HG03039 (cell line): Measurements from ENCODE around the gene MAOA.
A peak's percentile ranks its signal among the peaks of the same experiment; 100 is the strongest.
"Not testable (repeated sequence)": the region's sequence is repeated elsewhere in the genome, so short reads cannot be mapped to it uniquely, and the experiment has no call there.

Experiments
- ATAC-seq: cut with Tn5 transposase; IDR thresholded peaks from one replicate; pipeline ENCODE4 v1.9.1; 2021; ENCODE audit warnings: mild to moderate bottlenecking, moderate library complexity; ENCODE audit not compliant: unreplicated experiment

The MAOA gene

DNA sequence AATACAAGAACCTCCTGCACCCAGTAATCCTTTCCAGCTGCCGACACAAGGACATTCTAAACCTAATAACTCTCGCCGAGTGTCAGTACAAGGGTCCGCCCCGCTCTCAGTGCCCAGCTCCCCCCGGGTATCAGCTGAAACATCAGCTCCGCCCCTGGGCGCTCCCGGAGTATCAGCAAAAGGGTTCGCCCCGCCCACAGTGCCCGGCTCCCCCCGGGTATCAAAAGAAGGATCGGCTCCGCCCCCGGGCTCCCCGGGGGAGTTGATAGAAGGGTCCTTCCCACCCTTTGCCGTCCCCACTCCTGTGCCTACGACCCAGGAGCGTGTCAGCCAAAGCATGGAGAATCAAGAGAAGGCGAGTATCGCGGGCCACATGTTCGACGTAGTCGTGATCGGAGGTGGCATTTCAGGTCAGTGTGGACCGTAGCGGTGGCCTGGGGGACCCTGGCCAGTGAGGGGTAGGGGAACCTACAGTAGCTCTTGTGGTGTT lies at the start of gene MAOA:
Gene MAOA, plus strand, starts transcription at position 295 of the 490 bp plus-strand sequence. Its CDS starts 43 bp downstream, at position 338.
- ATAC-seq = no peak

DNA sequence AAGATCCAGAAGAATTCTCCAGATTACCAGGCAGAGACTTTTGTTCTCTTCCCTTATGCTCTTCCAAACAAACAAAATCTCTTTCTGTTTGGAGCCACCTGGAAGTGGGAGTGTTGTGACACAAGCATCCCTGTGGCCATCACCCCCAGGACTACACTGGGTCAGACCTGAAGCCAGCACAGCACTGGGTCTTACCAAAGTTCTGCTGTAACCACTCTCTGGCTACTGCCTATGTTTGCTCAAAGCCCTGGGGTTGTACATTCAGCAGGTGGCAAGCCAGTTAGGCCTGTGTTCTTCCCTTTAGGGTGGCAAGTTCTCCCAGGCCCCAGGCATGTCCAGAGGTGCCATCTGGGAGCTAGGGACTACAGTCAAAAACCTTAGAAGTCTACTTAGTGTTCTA lies 43.7 kb upstream of the MAOA start:
- ATAC-seq = no peak

DNA sequence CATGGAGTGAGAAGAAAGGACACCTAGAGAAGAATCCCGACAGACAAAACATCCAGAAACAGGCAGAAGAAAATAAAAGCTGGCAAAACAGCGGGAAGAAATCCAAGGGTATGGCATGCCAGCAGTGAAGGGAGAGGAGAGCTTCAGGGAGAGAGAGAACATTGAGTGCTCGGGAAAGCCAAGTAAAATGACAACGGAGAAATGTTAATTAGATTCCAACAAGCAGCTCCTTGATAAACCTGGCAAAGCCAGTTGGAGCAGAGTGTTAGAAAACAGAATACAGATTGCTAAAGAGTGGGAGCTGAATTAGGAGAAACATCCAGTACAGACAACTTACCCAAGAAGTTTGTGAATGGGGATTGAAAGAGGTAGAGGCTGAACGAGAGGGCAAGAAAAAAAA lies 40.4 kb upstream of the MAOA start:
- ATAC-seq = no peak

DNA sequence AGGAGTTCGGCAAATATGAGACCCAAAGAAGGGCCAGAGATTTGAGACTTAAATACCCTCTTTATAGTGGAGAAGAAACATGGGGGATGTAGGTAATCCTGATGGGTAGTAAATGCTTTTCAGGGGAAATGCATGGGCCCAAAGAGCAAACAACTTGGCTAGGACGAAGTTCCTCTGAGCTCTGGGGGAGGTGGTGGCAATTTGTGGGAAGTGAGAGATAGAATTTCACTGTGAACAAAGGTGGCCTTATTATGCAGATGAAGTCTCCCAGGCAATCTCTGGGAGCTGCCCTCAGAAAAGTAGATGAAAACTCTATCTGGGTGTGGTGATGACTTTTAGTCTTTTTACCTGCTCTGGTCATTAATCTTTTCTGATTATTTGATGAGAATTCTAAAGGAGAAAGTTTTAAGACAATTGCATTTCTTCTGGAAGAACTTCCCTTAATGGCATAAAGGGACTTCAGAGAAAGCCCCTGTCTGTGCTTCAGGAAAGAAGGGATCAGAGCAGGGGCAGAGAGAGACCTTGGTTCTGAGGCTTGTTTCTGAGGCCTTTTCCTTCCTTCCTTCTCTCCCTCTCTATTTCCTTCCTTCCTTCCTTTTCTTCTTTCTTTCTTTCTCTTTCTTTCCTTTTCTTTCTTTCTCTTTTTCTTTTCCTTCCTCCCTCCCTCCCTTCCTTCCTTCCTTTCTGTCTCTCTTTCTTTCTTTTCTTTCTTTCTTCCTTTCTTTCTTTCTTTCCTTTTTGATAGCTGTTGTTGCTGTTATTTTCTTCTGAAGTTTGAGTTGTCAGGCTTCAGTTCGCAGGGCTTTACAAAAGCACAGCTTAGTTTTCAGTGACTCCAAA lies 37.5 kb upstream of the MAOA start:
- ATAC-seq = no peak

DNA sequence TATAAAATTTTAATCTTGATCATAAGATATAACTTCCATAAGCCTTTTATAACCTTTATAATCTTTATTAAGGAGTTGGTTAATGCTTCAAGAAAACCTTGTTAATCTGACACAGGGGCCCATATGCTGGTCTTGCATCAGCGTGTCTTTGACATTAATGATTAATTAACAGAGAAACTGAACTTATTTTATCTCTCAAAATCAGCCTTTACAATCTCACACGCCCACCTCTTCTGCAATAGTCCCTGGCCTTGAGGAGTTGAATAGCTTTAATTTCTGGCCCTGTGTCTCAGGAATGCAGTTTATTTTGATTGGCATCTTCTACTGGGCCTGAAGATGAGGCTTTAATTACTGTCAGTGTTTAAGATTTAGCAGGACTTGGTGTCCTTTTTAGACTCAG lies 36.2 kb upstream of the MAOA start:
- ATAC-seq = not testable (repeated sequence)

DNA sequence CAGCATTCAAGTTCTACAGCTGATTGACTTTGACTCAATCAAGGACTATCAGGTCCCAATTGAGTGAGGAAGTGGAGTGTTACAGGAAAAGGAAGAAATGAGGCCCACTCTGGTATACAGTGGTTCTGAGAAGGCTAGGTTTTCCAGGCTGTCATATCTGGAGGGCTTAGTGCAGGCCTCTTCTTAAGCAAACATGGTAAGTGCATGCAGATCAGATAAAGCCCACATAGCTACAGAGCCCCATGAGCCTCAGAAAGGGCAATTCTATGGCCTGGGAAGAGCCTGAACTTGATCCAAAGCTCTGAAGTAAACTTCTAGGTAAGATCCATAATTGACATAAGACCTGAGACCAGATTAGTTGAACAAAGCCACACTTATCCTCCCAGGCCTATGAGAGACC lies 29.0 kb upstream of the MAOA start:
- ATAC-seq = no peak

DNA sequence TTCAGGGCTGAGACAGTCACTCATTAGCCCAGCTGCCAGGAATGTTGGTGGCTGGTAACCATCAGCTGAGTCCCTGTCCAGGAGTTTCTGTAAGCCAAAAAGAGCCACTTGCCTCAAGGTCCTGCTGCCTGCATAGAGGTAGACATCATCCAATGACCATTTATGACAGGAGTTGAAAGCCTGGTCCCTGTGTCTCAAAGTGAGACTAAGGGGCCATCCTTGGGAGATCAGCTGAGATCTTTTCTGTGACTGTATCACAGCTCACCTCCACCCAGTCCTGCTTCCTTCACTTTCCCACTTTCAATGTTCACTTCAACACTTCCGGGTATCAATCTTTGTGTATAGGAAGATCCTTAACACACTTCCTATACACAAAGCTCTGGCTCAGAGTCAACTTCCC lies 28.4 kb upstream of the MAOA start:
- ATAC-seq = no peak

DNA sequence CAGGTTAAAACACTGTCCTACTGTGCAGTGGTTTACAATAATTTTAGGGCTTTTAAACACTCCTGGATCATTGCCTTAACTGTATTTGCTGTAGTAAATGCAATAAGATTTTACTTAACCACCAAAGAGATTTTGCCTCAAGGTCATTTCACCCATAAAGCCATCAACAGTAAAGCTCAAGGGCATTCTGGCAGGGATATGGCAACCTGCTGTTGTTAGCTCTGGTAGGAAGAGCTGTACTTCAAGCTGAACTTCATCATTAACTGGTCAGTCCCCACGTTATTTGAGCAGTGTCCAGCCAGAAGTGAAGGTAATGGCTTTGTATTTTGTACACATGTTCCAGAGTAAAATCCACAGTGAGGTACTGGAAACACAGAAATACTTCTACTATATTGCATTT lies 26.9 kb upstream of the MAOA start:
- no peak for ATAC-seq

DNA sequence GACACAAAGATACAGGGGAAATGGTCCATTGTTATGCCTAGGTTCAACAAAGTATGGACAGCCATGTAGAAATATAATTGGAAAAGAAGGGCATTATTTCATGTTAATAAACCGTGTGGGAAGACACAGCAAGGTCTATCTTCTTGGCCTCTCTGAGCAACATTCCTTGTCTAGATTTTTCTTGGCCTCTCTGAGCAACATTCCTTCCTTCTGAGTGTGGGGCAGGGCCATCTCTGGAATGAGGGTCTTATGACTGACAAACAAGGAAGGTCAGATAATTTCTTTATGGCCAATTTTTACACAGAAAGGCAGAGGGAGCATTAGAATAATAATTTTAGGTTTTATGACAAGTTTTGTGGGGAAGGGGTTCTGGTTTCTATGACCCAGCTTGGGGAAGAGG lies 24.3 kb upstream of the MAOA start:
- no peak for ATAC-seq

DNA sequence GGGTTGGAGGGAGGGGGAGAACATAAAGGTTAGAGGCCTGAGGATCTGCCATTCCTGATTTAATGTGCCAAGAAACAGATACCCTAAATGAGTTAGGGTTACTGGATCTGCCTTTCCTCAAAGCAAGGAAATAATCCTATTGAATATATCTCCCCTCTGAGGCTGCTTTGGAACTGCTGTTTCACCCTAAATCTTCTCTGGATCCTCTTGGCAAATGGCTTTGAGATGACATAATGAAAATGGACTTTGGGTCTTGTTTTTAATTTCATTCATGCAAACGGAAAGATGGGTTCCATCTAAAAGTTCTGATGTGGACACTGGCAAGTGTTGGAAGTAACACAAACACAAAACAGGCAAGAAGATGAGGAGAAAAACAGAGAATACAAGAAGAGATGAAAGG lies 23.0 kb upstream of the MAOA start:
- ATAC-seq = no peak

DNA sequence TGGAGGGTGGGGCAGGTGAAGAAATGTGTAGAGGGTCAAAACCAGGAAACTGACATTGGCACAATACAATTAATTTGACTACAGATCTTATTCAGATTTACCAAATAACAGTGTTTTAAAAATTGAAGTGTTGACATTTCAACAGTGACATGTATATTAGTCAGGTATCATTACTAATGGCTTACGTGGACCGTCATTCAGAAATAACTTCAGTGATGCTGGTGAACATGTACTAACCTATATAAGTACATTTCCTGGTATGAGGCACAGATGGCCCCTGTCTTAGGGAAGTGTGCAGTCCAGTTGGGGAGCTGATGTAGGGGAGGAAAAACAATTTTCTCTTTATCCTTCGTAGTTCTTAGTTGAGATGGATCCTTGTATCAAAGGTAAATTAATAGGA lies 22.3 kb upstream of the MAOA start:
- no peak for ATAC-seq

DNA sequence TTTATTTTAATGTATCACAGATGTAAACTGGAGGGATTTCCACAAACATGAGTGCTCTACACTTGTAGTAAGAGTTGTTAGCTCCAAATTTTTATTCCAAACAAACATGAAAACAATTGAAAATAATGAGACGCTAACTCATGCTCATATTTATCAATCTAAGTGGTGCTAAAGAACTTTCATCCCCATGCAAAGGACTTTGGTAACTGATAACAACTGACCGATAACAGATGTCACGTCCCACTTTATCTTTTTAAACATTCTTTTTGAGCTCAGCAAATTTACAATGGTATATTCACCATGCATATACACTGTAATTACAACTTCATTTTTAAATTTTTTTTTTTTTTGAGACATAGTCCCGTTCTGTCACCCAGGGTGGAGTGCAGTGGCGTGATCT lies 15.6 kb upstream of the MAOA start:
- ATAC-seq = no peak

DNA sequence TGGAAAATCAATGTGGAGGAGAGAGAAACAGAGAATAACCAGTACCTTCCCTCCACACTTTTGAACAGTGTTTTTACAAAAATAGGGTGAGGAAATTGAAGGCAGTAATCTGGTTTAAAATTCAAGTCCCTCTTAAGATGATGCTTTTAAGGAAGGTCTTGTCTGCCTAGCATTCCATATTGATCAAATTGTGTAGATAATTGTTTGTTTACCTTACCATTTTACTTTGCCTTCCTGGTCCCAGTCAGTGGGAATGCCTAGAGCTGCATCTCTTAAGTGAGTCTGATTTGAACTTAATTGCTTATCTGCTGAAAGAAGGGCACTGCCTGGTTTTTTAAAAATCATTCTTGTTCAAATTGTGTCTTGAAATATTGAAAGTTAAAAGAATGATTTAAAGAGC lies 14.4 kb upstream of the MAOA start:
- ATAC-seq = no peak

DNA sequence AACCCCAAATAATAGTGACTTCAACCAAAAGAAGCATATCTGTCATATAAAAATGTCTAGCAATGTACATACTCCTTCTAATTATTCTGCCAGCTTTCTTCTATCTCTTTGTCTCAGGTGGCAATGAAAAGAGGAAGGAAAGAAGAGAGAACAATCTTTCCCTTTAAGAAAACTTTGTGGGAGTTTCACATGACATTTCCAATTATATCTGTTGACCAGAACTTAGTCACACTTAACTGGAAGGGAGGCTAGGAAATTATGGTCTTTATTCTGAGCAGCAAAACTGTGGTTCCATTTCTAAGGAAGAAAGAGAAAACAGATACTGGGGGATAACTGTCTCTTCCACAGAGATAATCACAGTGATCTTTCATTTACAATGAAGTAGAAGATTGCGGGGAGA lies 12.9 kb upstream of the MAOA start:
- ATAC-seq = no peak

DNA sequence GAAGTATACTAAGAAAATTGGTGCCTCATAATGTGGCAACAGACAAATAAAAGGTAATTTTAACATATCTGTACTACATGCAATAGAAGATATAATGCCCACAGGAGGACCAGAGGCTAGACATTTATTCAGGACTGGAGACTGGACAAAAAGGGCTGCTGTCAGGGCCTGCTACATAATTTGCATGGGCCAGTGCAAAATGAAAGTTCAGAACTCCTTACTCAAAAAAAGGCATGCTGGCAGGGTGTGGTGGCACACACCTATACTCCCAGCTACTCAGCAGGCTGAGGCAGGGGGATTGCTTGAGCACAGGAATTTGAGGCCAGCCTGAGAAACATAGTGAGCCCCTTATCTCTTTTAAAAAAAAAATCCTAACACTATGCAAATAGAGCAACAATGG lies 12.4 kb upstream of the MAOA start:
- no peak for ATAC-seq

DNA sequence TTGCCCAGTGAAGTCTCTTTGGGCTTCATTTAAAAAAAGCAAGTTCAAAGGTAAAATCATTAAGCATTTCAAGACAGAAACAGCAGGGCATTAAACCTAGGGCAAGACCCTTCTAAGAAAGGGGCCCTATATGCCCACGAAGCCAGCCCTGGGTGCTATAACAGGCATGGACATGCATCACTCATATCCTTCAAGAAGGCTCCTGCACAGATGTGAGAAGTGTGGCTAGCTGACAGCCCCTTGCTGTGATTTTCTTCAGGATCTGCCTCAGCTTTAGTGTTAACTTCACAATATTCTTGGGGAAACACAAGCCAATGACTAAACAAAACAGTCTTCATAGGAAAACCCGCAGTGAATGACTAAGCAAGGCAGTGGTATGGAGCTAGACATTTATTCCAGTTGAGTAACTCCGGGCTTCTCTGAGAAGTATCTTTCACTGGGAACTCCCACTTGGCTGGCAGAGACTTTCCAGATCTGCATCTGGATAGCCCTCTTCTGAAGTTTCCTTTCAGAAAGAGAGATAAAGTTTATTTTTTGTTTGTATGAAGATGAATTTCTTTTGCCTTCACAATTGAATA lies 11.9 kb upstream of the MAOA start:
- no peak for ATAC-seq

DNA sequence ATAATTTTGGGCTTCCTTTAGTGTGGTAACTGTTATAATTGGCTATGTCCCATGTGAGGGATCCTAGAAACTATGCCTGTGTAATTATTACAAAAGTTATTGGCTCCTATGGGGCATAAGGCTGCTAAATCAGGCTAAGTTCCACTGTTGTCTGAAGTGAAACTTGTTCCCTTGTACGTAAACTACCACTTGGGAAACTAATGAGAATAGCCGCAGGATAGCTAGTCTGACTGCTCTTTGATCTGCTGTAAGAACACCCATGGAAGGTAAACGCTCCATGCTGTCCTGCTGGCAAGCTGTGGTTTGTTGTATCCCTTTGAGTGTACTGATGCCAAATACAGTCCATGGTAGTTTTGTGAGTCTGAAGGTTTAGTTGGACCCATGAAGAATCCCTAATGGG lies 9.3 kb upstream of the MAOA start:
- ATAC-seq = no peak

DNA sequence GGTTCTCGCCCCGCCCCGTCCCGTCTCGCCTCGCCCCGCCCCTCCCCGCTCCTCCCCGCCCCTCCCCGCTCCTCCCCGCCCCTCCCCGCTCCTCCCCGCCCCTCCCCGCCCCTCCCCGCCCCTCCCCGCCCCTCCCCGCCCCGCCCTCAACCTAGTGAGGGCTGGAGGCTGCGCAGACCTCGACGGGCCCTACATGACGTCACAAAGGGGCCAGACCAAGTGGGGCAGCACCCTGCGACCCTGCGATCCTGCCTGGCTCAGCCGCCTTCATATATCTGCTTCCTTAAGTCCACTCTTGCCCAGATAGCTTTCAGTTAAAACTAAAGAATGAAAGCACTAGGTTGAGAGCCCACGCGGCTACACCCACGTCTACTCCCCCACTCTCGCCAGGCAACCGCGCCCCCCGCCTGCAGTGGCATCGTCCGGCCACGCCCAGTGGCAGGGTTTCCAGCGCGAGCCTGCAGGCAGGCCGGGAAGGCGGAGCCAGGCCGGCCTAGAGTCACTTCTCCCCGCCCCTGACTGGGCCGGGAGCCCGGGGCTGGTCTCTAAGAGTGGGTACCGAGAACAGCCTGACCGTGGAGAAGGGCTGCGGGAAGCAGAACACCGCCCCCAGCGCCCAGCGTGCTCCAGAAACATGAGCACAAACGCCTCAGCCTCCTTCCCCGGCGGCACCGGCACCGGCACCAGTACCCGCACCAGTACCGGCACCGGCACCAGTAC lies 1.5 kb upstream of the MAOA start:
- ATAC-seq = peak; percentile 99

DNA sequence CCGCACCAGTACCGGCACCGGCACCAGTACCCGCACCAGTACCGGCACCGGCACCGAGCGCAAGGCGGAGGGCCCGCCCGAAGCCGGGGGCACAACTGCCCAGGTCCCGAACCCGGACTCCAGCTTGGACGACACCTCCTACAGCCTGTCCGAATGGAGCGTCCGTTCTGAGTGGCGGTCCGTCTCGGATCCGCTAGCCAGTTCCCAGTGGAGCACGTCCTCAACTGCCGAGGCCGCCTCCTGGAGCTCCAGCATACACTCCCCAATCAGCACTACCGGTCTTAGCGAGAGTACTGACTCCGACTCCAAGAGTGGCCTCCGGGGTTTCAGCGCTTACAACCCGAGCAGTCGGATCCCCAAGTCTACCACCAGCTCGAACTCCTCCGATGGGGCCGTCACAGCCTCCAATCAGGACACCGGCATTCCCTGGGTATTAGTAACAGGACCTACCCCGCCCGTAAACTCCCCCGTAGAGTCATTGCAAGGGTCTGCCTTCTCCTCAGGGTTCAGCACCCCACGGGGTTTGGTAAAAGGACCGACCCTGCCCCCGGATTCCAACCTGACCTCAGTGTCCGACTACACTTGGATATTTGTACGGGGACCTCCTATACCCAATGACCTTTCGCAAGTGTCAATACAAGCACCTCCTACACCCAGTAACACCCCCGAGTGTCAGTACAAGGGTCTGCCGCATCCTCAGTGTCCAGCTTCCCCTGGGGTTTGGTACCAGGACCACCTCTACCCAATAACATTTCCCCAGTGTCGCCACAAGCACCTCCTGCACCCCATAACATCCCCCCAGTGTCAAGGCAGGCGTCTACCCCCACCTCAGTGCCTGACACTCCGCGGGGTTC lies 721 bp upstream of the MAOA start:
- no peak for ATAC-seq

DNA sequence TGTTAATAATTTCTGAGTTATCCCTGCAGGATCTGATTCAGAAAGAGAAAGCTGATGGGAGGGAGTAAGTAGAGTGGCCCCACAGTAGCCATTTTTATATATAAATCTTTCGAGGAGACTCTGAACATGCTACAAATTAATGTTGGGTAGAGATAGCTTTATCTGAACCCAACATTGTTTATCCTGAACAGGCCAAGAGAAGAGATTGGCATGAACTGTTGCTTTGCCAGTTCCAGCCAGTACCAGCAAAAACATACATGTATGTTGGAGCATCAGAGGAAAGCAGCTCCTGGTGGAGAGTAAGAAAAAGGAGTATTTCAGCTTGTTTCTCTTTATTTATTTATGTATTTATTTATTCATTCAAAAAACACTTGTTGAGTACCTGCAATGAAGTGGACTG lies 1.6 kb downstream of the MAOA start:
- no peak for ATAC-seq
